Aorta (tissue), 5 donors: ENCODE measurements around the gene NKD1. TPM values are rescaled to one million over a fixed set of nuclear protein-coding genes. Genes with fewer than 3 reads are reported as not detected.

Experiments
- ATAC-seq: fragments of 200-7000 bp; cut with Tn5 transposase; one replicate; pipeline ENCODE4 v1.9.1; 2022; ENCODE audit warnings: moderate library complexity; ENCODE audit not compliant: low FRiP score
- DNase-seq, 2 donors: peaks; one replicate each; pipeline ENCODE4 v3.0.0-alpha.2; 2020
- H3K27ac ChIP-seq, 2 donors: one replicate each; pipeline ENCODE4 v1.5.1; 2013; ENCODE audit warnings: low read length in 2 of 2, mild to moderate bottlenecking in 2 of 2, moderate library complexity in 2 of 2, control low read depth in 1 of 2, inconsistent platforms in 1 of 2, low read depth in 1 of 2
- H3K27me3 ChIP-seq, 2 donors: one replicate each; pipeline ENCODE4 v1.6.1; 2013; ENCODE audit warnings: control low read depth in 1 of 2, low read length in 1 of 2, mild to moderate bottlenecking in 1 of 2, moderate library complexity in 1 of 2; ENCODE audit not compliant: insufficient read depth in 2 of 2, control insufficient read depth in 1 of 2
- H3K36me3 ChIP-seq, 2 donors: one replicate each; pipeline ENCODE4 v1.6.1; 2013; ENCODE audit warnings: control low read depth in 1 of 2, low read length in 1 of 2, mild to moderate bottlenecking in 1 of 2; ENCODE audit not compliant: insufficient read depth in 2 of 2, control insufficient read depth in 1 of 2
- H3K4me1 ChIP-seq, 2 donors: one replicate each; pipeline ENCODE4 v1.6.1; 2013; ENCODE audit warnings: low read length in 2 of 2, control low read depth in 1 of 2, mild to moderate bottlenecking in 1 of 2, moderate library complexity in 1 of 2; ENCODE audit not compliant: insufficient read depth in 2 of 2, control insufficient read depth in 1 of 2
- H3K4me3 ChIP-seq, 2 donors: one replicate each; pipeline ENCODE4 v1.5.1; 2013; ENCODE audit warnings: low read length in 2 of 2, control low read depth in 1 of 2, mild to moderate bottlenecking in 1 of 2
- H3K9me3 ChIP-seq: one replicate; pipeline ENCODE4 v1.6.1; 2013; ENCODE audit warnings: mild to moderate bottlenecking, low read length; ENCODE audit not compliant: control insufficient read depth
- WGBS, 2 donors: extraction: QIAGEN DNeasy Blood & Tissue Kit; methylation state at CpG; one replicate each; pipeline ENCODE4 v1.1.7; 2013; 5-methylcytosine and 5-hydroxymethylcytosine counted together
- intact Hi-C, 2 donors: fragments of 100-400 bp; cut with DNase I; formaldehyde crosslinking; loops; one replicate each; pipeline versions ENCODE4 v1.14.2 to v1.15.0; 2022
- polyA plus RNA-seq, 2 donors: library from polyadenylated mRNA; stranded (reverse); fragments of 200-250 nt; gene quantifications; one replicate each; pipeline ENCODE4 v1.2.3, GENCODE V29; 2013
- total RNA-seq, 2 donors: library from RNA; stranded (reverse); fragmentation: NEBNext Ultra II Directional; extraction: Animal tissue kit (Norgen Biotek cat#: 25700); gene quantifications; one replicate each; pipeline ENCODE4 v1.2.1, GENCODE V29; 2021
- donor health status: healthy with polysubstance abuse.
- donor health status: Bipolar disorder and iron deficiency.
- donor health status: DM: no; HTN: no; CAD: no.
- donor health status: DM: no; HTN: no; CAD: no.
- donor health status: DM: yes; HTN: yes; CAD: no.

NKD1 gene
- total and polyA plus RNA-seq, 4 donors: 5.1 to 55.2 (median 21.0) TPM

- peak; percentile 4 for ATAC-seq
- intact Hi-C loops: no loop called here
- no peaks in the 10 kb centered on the region for H3K27me3 ChIP-seq
- no peak for DNase-seq
- H3K4me3 ChIP-seq: no peak overlapping the region
- H3K36me3 ChIP-seq: peaks cover 0 to 3% of the 10 kb centered on the region in 2 donors
- no peaks in the 10 kb centered on the region for H3K4me1 ChIP-seq
- H3K9me3 ChIP-seq: no peaks in the 10 kb centered on the region
- no peak overlapping the region for H3K27ac ChIP-seq
- WGBS, 2 donors: 62 to 76% methylated on average over 5 of the region's 5 CpGs
Observed at GRCh38 chr16:50644245-50644644, 96.0 kb downstream of the NKD1 start.

DNA sequence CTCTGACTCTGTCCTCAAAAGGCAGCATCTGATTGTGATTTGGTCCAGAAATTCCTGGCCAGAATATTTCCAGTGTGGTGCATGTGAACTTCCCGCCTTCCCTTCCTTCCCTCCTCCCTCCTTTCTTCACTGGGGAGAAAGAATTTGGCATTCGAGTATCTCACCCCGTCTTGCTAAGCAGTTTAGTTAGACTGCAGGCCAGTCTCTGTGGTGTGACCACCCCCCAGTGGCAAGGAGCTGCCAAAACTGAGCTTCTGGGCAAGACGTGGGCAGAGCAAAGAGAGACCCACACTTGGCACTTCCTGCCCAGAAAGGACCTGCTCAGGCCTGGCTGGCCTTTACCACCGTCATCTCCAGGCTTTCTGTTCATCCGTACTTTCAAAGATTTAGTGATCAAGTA, 96.5 kb downstream of the NKD1 start:
- Histone ChIP-seq H3K4me1 (no peaks in the 10 kb centered on the region), H3K4me3 (no peak overlapping the region), H3K27ac (no peak overlapping the region), H3K9me3 (no peaks in the 10 kb centered on the region), H3K27me3 (no peaks in the 10 kb centered on the region), H3K36me3 (peaks cover 0 to 3% of the 10 kb centered on the region in 2 donors)
- DNase-seq (no peak), ATAC-seq (peak; percentile 48)
- intact Hi-C loops: no loop called here
- 8 to 11% methylated on average over 6 of the region's 6 CpGs for WGBS, 2 donors

GRCh38 chr16:50645563-50646220, 97.5 kb downstream of the NKD1 start:
- no peak overlapping the region for H3K4me3 ChIP-seq
- ATAC-seq: no peak
- no peaks in the 10 kb centered on the region for H3K9me3 ChIP-seq
- H3K27me3 ChIP-seq: no peaks in the 10 kb centered on the region
- no peaks in the 10 kb centered on the region for H3K4me1 ChIP-seq
- DNase-seq: no peak
- 82 to 87% methylated on average over 20 of the region's 20 CpGs for WGBS, 2 donors
- intact Hi-C loops: no loop called here
- peaks cover 0 to 3% of the 10 kb centered on the region in 2 donors for H3K36me3 ChIP-seq
- H3K27ac ChIP-seq: no peak overlapping the region

GRCh38 chr16:50646345-50646744, 98.1 kb downstream of the NKD1 start:
- H3K36me3 ChIP-seq: peaks cover 0 to 3% of the 10 kb centered on the region in 2 donors
- H3K27me3 ChIP-seq: no peaks in the 10 kb centered on the region
- H3K9me3 ChIP-seq: no peaks in the 10 kb centered on the region
- 78 to 84% methylated on average over 8 of the region's 8 CpGs for WGBS, 2 donors
- intact Hi-C loops: no loop called here
- DNase-seq: no peak
- H3K27ac ChIP-seq: no peak overlapping the region
- no peak overlapping the region for H3K4me3 ChIP-seq
- ATAC-seq: no peak
- no peaks in the 10 kb centered on the region for H3K4me1 ChIP-seq

DNA sequence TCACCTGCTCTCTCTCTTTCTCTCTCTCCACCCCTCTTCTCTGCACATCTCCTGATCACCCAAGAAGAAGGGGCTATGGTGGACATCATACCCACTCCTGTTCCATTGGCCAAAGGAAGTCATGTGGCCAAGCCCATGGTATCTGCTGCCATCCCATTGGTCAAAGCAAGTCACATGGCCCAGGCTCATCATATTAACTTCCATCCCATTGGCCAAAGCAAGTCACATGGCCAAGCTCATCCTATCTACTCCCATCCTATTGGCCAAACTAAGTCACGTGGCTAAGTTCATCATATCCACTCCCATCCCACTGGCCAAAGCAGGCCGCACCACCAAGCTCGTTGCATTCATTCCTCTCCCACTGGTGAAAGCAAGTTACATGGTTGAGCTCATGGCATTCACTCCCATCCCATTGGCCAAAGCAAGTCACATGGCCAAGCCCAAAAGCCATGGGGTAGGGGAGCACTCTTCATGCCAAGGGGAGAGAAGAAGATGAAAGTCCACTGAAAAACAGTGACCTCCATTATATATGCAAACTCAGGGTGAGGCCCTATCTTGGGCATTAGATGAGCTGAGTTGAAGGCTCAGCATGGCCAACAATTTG, 103.7 kb downstream of the NKD1 start:
- intact Hi-C loops: no loop called here
- H3K27ac ChIP-seq: no peak overlapping the region
- 98 to 100% methylated on average over 3 of the region's 3 CpGs for WGBS, 2 donors
- H3K4me3 ChIP-seq: no peak overlapping the region
- H3K4me1 ChIP-seq: no peaks in the 10 kb centered on the region
- DNase-seq (no peak), ATAC-seq (no peak)
- H3K27me3 ChIP-seq: no peaks in the 10 kb centered on the region
- no peaks in the 10 kb centered on the region for H3K9me3 ChIP-seq
- H3K36me3 ChIP-seq: peaks cover 0 to 3% of the 10 kb centered on the region in 2 donors

- H3K9me3 ChIP-seq: no peaks in the 10 kb centered on the region
- H3K27ac ChIP-seq: no peak overlapping the region
- intact Hi-C loops: no loop called here
- H3K27me3 ChIP-seq: no peaks in the 10 kb centered on the region
- WGBS, 2 donors: 81 to 85% methylated on average over 14 of the region's 14 CpGs
- no peak for DNase-seq
- H3K36me3 ChIP-seq: peaks cover 0 to 3% of the 10 kb centered on the region in 2 donors
- no peak for ATAC-seq
- no peaks in the 10 kb centered on the region for H3K4me1 ChIP-seq
- H3K4me3 ChIP-seq: no peak overlapping the region
Observed at GRCh38 chr16:50652836-50653425, 104.7 kb downstream of the NKD1 start.

DNA sequence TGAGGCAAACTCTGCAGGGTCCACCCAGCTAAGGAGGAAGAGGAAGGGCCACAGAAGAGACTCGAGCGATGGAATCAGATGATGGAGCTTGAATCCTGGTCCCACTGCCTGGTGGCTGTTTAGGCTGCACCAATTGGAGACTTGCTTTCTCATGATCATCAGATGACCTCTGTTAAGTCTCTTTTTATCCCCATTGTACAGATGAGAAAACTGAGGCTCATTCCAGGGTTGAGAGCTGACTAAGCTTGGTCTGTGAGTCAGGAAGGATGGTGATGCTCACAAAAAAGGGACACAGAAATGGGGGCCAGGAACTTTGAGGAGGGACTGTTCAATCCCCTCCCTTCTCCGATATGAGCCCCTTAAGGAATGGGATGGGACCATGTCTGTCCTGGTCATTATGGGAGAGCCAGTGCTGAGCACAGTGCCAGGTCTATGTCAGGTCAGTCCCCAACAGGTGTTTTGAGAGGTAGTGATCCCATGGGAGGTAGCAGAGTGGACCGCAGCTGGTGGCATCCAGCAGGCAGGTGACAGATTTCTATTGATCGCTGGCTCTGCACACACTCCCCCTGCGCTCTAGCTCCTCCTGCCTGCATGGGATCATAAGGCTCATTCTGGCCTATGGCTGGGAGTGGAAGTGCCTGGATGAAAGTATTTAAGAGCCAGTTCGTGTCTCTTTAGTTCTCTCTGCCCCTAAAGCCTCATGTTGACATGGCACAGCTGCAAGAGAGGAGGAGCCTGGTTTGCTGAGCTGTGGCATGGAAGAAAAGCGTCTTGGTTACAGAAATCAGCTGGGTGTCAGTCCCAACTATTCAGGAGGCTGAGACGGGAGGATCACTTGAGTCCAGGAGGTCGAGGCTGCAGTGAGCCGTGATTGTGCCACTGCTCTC, 105.7 kb downstream of the NKD1 start:
- Histone ChIP-seq H3K4me3 (no peak overlapping the region), H3K27ac (no peak overlapping the region), H3K27me3 (no peaks in the 10 kb centered on the region), H3K4me1 (no peaks in the 10 kb centered on the region), H3K36me3 (peaks cover 0 to 2% of the 10 kb centered on the region in 2 donors), H3K9me3 (no peaks in the 10 kb centered on the region)
- 76 to 78% methylated on average over 11 of the region's 11 CpGs for WGBS, 2 donors
- ATAC-seq (no peak), DNase-seq (no peak)
- intact Hi-C loops: no loop called here

GRCh38 chr16:50655558-50656055, 107.4 kb downstream of the NKD1 start:
- WGBS, 2 donors: 95 to 97% methylated on average over 3 of the region's 3 CpGs
- intact Hi-C loops: no loop called here
- ATAC-seq (no peak), DNase-seq (no peak)
- H3K9me3 ChIP-seq: no peaks in the 10 kb centered on the region
- H3K4me3 ChIP-seq: no peak overlapping the region
- H3K27me3 ChIP-seq: no peaks in the 10 kb centered on the region
- H3K4me1 ChIP-seq: no peaks in the 10 kb centered on the region
- no peaks in the 10 kb centered on the region for H3K36me3 ChIP-seq
- H3K27ac ChIP-seq: no peak overlapping the region
